Adipocyte (in vitro differentiated cells): ENCODE data around the gene NIPAL3.

Experiments
- DNase-seq: peaks from one replicate; pipeline ENCODE4 v3.0.0-alpha.2; 2015; ENCODE audit warnings: low read depth
- H3K27me3 ChIP-seq: replicated peaks from 2 replicates; pipeline ENCODE4 v1.7.0; 2013; ENCODE audit warnings: mild to moderate bottlenecking, low read length, moderate library complexity; ENCODE audit not compliant: control insufficient read depth, insufficient read depth
- H3K36me3 ChIP-seq: 2 replicates; pipeline ENCODE4 v1.7.0; 2013; ENCODE audit warnings: low read length, mild to moderate bottlenecking, moderate library complexity; ENCODE audit not compliant: control insufficient read depth, insufficient read depth, severe bottlenecking
- H3K4me1 ChIP-seq: 2 replicates; pipeline ENCODE4 v1.7.0; 2013; ENCODE audit warnings: mild to moderate bottlenecking, low read length, moderate library complexity; ENCODE audit not compliant: control insufficient read depth, insufficient read depth
- H3K4me3 ChIP-seq: 2 replicates; pipeline ENCODE4 v1.7.0; 2013; ENCODE audit warnings: mild to moderate bottlenecking, low read length, moderate library complexity
- H3K9ac ChIP-seq: 2 replicates; pipeline ENCODE4 v1.7.0; 2013; ENCODE audit warnings: mild to moderate bottlenecking, low read length, moderate library complexity
- H3K9me3 ChIP-seq: 2 replicates; pipeline ENCODE4 v1.7.0; 2013; ENCODE audit warnings: mild to moderate bottlenecking, low read length, moderate library complexity; ENCODE audit not compliant: control insufficient read depth

The NIPAL3 gene

DNA sequence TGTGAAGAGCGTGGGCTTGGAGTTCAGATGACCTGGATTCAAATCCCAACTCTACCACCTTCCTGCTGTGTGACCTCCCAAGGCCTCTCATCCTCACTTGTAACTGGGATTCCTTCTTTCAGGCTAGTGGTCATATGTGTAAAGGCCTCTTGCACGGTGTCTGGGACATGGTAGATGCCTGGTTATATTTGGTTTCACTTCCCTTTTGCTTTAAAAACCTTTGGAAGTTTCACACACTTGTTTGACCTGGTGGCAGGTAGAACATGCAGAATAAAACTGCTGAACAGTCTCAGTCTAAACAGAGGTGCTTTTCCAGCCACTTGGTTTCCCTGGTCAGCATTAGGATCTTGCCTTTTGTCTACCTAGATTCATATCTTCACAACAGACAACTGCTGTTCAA lies 50.0 kb downstream of the NIPAL3 start:
- peaks cover 3% of the 10 kb centered on the region for H3K9me3 ChIP-seq
- H3K27me3 ChIP-seq: no peaks in the 10 kb centered on the region
- H3K4me1 ChIP-seq: peaks cover 10% of the 10 kb centered on the region
- no peak for DNase-seq
- H3K9ac ChIP-seq: no peak overlapping the region
- no peak overlapping the region for H3K4me3 ChIP-seq
- peaks cover 6% of the 10 kb centered on the region for H3K36me3 ChIP-seq

DNA sequence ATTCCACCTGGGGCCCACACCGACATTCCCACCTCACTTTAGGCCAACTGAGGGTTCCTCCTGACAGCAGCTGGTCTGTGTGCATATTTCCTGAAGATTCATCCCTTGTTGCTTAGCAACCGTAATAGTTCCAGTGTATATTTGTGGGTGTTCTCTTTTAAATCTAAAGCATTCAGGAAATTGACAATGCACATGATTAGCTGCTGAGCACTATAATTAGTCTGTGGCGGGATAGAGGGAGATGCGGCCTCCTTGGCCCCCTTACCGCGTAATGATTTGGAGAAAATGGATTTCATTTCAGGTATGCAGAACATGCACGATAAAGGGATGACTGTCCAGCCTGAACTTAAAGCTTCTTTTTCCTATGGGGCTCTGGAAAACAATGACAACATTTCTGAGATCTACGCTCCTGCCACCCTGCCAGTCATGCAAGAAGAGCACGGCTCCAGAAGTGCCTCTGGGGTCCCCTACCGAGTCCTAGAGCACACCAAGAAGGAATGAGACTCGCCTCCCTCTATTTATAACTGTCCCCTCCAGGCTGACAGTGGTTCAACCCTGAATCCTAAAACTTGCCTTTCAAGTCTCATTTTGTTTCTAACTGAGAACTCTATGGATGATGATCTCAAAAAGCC lies 53.2 kb downstream of the NIPAL3 start:
- Histone ChIP-seq H3K4me3 (no peak overlapping the region), H3K36me3 (peaks cover 5% of the 10 kb centered on the region), H3K27me3 (no peaks in the 10 kb centered on the region), H3K9me3 (peaks cover 3% of the 10 kb centered on the region), H3K4me1 (peaks cover 8% of the 10 kb centered on the region), H3K9ac (no peak overlapping the region)
- DNase-seq: peak; percentile 4

DNA sequence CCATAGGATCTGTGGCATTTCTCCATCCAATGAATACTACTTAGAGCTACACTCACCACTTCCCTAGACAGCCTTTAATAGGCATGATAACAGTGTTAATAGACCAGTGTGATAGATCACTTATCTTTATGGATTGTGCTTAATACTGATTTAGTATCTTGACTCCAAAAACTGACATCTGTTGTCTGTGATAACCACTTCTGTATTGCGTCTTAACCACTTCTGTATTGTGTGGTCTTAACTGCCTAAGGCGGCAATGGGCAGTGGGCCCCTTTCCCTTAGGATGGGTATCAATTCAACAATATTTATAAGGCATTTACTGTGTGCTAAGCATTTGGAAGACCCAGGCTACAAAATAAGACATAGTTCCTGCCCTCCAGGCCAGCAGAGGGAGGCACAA lies 55.0 kb downstream of the NIPAL3 start:
- Histone ChIP-seq H3K9me3 (peaks cover 3% of the 10 kb centered on the region), H3K4me3 (no peak overlapping the region), H3K36me3 (peaks cover 2% of the 10 kb centered on the region), H3K9ac (no peak overlapping the region), H3K27me3 (no peaks in the 10 kb centered on the region), H3K4me1 (no peaks in the 10 kb centered on the region)
- no peak for DNase-seq

DNA sequence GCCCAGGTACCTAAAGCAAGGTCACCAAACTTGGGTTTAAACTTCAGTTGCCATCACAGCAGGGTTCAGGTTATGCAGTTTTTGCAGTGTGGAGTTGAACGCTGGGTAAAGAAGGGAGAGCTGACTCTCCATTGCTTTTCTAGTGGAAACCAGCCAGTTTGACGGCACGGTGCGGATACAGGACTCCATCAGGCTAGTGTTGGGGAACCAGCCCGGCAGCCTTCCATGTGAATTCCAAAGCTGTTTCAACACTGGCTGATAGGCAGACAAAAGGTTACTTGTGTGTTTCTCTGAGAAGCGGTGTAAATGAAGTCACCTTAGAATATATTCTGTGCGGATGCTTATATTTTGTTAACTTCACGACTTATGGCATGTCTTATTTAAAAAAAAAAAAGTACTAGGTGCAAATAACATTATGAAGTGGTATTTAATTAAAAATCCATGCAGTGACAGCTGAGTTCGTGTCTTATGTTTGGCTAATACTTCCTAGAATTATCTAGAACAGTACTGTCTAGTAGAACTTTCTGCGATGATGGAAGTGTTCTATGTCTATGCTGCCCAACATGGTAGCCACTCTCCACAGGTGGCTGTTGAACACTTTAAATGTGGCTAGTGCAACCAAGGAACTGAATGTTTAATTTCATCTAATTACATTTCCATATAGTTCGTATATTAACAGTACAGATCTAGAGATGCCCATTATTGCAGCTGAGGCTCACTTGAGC lies 57.1 kb downstream of the NIPAL3 start:
- no peak overlapping the region for H3K4me3 ChIP-seq
- H3K27me3 ChIP-seq: no peaks in the 10 kb centered on the region
- DNase-seq: no peak
- H3K9me3 ChIP-seq: peaks cover 3% of the 10 kb centered on the region
- H3K4me1 ChIP-seq: no peaks in the 10 kb centered on the region
- H3K36me3 ChIP-seq: no peaks in the 10 kb centered on the region
- H3K9ac ChIP-seq: no peak overlapping the region

DNA sequence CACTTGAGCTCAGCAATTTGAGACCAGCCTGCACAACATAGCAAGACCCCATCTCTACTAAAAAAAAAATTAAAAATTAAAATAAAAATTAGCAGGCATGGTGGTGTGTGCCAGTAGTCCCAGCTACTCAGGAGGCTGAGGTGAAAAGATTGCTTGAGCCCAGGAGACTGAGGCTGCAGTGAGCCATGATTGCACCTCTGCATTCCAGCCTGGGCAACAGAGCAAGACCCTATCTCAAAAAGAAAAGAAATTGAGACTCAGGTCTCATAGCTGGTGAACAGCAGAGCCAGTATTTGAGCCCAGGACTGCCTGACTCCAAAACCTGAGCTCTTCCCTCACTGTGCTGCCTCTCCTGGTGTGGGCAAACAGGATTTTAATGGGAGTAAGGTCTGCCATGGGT lies 58.6 kb downstream of the NIPAL3 start:
- H3K27me3 ChIP-seq: no peaks in the 10 kb centered on the region
- H3K4me3 ChIP-seq: no peak overlapping the region
- H3K9me3 ChIP-seq: peaks cover 3% of the 10 kb centered on the region
- H3K9ac ChIP-seq: no peak overlapping the region
- H3K36me3 ChIP-seq: no peaks in the 10 kb centered on the region
- no peak for DNase-seq
- no peaks in the 10 kb centered on the region for H3K4me1 ChIP-seq

DNA sequence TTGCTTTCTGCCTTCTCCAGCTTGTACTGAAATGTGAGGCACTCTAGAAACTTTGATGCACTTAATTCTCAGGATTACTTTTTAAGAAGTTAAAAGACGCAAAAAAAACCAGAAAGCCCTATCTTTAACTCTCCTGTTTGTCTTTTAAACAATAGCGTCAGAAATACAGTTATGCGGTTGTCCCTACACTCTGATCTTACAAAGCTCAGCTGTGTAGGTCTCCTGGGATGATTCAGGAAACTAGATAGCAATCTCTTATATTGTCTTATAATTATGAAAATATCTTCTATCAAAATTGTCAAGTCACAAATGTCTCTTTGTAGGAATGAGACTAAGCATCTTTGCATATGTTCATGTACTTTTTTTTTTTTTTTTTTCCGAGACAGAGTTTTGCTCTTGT lies 60.1 kb downstream of the NIPAL3 start:
- no peaks in the 10 kb centered on the region for H3K27me3 ChIP-seq
- H3K9me3 ChIP-seq: no peaks in the 10 kb centered on the region
- no peaks in the 10 kb centered on the region for H3K4me1 ChIP-seq
- H3K4me3 ChIP-seq: no peak overlapping the region
- no peak for DNase-seq
- H3K36me3 ChIP-seq: no peaks in the 10 kb centered on the region
- H3K9ac ChIP-seq: no peak overlapping the region

DNA sequence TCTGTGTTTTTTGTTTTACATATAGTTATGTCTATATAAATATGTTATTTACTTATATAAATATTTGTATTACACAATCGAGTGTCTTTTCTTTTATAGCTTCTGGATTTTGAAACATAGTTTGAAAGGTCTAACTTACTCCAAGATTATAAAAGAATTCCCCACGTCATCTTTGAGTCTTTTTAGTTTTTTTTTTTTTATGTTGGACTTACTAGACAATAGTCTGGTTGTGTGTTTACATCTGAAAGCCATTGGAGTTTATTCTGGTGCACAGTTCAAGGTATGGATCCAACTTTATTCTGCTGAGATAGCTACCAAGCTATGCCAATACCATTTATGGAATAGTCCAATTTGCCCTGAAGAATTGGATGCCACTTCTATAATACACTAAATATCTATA lies 61.0 kb downstream of the NIPAL3 start:
- H3K9ac ChIP-seq: no peak overlapping the region
- DNase-seq: peak; percentile 3
- H3K9me3 ChIP-seq: no peaks in the 10 kb centered on the region

DNA sequence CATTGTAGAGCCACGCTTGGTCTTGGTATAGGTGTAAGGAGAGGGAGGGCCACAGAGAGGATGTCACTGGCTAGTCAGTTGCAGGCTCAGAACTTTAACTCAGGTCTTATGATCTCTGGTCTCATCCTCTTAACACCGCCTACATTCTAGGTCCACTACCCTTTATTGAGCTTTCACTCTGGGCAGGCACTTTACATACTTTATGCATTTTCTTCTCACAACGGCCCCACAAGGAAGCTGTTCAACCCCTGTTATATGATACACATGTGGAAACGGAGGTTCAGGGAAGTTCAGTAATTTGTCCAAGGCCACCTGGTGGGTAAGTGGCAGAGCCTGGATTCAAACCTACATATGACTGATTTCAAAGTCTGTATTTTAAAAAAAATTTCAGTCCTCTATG lies 61.7 kb downstream of the NIPAL3 start:
- H3K4me3 ChIP-seq: no peak overlapping the region
- no peaks in the 10 kb centered on the region for H3K9me3 ChIP-seq
- H3K27me3 ChIP-seq: no peaks in the 10 kb centered on the region
- DNase-seq: no peak
- no peaks in the 10 kb centered on the region for H3K4me1 ChIP-seq
- H3K9ac ChIP-seq: no peak overlapping the region
- H3K36me3 ChIP-seq: no peaks in the 10 kb centered on the region

More for the DNA sequence above, 61.0 kb downstream of the NIPAL3 start:
- Histone ChIP-seq H3K27me3 (no peaks in the 10 kb centered on the region), H3K4me1 (no peaks in the 10 kb centered on the region), H3K4me3 (no peak overlapping the region), H3K36me3 (no peaks in the 10 kb centered on the region)

DNA sequence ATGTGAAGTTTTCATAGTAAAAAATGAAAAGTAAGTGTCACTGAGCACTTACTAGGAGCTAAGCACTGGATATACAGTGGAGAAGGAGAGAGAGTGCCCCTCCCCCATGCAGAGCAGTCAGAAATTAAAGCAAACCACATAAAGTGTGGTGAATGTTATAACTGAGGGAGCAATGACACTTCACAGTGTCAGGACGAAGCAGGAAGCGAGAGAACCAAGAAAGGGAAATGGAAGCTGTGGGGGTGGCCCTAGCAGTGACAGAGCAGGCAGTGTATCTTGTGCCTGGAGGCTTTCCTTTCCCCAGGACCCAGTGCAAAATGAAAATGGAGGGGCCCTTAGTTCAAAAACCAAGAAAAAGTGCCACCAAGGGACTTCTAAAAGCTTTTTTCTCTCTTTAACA lies 65.5 kb downstream of the NIPAL3 start:
- no peaks in the 10 kb centered on the region for H3K36me3 ChIP-seq
- no peak overlapping the region for H3K9ac ChIP-seq
- no peak for DNase-seq
- H3K4me1 ChIP-seq: no peaks in the 10 kb centered on the region
- H3K9me3 ChIP-seq: no peaks in the 10 kb centered on the region
- H3K27me3 ChIP-seq: no peaks in the 10 kb centered on the region
- no peak overlapping the region for H3K4me3 ChIP-seq

DNA sequence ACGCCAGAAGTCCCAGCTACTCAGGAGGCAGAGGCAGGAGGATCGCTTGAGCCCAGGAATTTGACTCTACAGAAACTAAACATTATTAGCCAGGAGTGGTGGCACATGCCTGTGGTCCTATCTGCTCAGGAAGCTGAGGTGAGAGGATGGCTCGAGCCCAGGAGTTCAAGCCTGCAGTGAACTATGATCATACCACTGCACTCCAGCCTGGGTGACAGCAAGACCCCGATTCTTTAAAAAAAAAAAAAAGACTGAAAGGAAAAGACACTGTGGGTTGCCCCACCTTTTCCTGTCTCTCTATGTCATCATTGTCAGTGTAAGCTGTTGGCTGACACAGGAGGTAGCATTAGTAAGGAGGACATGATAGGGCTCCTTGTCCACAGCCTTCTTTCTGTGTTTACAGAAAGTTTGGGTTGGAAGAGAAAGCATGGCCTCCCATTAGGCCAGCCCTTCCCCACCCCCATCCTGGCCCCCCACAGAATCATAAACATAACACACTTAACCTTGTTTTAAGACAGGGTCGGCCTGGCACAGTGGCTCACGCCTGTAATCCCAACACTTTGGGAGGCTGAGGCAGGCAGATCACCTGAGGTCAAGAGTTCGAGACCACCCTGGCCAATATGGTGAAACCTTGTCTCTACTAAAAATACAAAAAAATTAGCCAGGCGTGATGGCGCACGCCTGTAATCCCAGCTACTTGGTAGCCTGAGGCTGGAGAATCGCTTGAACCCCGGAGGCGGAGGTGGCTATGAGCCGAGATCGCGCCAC lies 66.4 kb downstream of the NIPAL3 start:
- Histone ChIP-seq H3K4me3 (no peak overlapping the region), H3K9me3 (no peaks in the 10 kb centered on the region)

DNA sequence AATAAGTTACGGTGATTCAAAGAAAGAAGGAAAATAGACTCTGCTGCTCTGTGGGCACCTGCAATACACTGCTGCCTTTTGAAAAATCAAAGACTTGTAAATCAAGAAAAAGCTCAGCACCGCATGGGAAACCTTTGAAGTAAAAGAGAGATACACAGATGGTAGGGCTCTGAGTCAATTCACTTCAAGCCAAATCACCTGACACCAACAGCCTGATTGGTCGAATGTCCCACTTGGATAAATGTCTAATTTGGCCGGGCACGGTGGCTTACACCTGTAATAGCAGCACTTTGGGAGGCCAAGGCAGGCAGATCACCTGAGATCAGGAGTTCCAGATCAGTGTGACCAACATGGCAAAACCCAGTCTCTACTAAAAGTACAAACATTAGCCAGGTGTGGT lies 67.8 kb downstream of the NIPAL3 start:
- Histone ChIP-seq H3K9me3 (no peaks in the 10 kb centered on the region), H3K9ac (no peak overlapping the region), H3K4me3 (no peak overlapping the region), H3K4me1 (no peaks in the 10 kb centered on the region), H3K36me3 (no peaks in the 10 kb centered on the region), H3K27me3 (peaks cover 4% of the 10 kb centered on the region)
- DNase-seq: no peak

More for the DNA sequence above, 66.4 kb downstream of the NIPAL3 start:
- H3K4me1 ChIP-seq: no peaks in the 10 kb centered on the region
- H3K9ac ChIP-seq: no peak overlapping the region
- peaks cover 4% of the 10 kb centered on the region for H3K27me3 ChIP-seq
- no peaks in the 10 kb centered on the region for H3K36me3 ChIP-seq
- DNase-seq: no peak
